Measurements from ENCODE around the gene YBX2. TPM values are rescaled to one million over a fixed set of nuclear protein-coding genes. Genes with fewer than 3 reads are reported as not detected.

YBX2 gene
- total and polyA plus RNA-seq, 8 donors: 0.37 to 2.5 (median 1.5) TPM

DNA sequence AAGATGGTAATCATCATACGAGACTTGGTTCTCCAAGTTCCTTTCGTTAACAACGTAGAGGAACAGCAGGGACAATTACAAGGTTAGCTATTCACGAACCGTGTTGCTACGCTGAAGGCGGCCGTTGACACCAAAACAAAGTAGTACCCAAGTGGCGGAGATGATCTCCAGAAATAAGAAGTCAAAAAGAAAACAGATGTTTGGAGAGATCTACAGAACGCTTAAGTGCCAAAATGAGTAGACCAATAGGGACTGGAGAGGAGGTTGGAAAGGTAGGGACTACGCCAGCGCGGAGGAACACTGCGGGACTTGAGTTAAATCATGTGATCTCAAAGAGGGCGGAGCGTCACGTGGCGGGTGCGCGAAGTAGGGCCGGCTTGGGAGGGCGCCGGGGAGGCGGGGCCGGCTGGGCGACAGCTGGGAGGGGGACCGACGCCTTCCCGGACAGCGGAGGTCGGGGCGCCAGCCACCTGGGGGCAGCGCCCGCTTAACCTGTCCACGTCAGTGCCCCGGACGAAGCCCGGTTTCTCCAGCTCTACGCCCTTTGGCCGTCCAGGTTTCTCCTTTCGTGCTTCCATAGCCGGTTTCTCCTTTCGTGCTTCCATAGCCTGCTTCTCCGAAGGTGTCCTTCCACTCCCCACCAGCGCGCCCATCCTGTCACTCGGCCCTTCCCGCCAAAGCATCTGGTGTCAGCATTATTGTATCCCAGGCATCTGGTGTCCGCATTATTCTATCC, 51.6 kb downstream of the YBX2 start:
- DNase-seq (peak; percentile 96 to 99 (median 96)), ATAC-seq (peak; percentile 65)
- intact Hi-C loops (cut with DNase I): no loop called here
- H3K27ac ChIP-seq: peak overlapping the region; percentile 96 to 97
- no peaks in the 10 kb centered on the region for H3K27me3 ChIP-seq
- H3K4me1 ChIP-seq: peaks cover 17 to 38% of the 10 kb centered on the region in 2 donors
- peak overlapping the region; percentile 91 to 99 for H3K4me3 ChIP-seq
- H3K36me3 ChIP-seq: peaks cover 0 to 50% of the 10 kb centered on the region in 2 donors
- H3K9me3 ChIP-seq: no peaks in the 10 kb centered on the region
- TF ChIP-seq, protein P1, sequence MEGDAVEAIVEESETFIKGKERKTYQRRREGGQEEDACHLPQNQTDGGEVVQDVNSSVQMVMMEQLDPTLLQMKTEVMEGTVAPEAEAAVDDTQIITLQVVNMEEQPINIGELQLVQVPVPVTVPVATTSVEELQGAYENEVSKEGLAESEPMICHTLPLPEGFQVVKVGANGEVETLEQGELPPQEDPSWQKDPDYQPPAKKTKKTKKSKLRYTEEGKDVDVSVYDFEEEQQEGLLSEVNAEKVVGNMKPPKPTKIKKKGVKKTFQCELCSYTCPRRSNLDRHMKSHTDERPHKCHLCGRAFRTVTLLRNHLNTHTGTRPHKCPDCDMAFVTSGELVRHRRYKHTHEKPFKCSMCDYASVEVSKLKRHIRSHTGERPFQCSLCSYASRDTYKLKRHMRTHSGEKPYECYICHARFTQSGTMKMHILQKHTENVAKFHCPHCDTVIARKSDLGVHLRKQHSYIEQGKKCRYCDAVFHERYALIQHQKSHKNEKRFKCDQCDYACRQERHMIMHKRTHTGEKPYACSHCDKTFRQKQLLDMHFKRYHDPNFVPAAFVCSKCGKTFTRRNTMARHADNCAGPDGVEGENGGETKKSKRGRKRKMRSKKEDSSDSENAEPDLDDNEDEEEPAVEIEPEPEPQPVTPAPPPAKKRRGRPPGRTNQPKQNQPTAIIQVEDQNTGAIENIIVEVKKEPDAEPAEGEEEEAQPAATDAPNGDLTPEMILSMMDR (IDR thresholded peaks at IDR 0.05): no peak

DNA sequence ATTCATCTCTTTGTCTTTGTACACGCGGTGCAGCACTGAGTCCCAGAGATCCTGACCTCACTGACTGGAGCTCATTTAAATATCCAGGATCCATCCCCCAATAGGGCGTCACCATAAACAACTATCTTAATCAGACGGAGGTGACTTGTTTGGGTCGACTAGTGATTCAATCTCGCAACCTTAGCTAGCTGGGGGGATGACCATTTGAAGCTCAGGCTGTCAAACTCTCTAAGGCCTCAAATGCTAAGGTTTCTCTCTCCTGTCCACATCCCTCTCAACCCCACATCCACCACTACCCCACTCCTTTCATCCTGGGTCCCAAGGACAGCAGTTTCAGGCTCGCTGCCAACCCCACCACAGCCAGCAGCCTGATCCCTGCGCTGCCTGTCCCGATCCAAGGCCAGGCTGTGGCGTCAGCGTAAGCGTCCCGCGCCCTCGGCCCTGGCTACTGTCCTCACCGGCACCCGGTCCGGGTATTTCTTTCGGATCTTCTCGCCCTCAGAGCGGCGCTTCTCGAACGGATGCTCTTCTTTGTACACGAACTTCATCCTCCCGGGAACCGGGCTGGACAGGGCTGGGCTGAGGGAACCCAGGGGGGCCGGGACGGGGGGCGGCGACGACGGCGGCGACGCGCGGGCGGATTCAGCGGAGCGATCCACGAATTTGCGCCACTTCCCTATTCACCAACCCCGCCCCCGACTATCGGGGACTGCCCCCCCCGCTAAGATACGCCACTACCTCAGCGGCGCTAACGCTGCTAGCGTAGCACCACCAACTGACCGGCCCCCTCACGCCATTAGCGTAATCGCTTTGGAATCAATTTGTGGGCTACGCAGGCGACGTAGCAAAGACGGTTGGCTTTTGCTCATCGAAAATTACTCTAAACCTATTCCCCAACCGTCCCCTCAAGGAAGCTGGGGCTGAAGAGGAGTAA, 52.4 kb downstream of the YBX2 start, which contains the start of gene GABARAP:
GABARAP (minus strand) TSS at position 667 of the 934 bp plus-strand sequence; CDS start at position 548, 119 bp downstream.
- intact Hi-C loops (cut with DNase I): no loop called here
- TF ChIP-seq, protein P1 (IDR thresholded peaks at IDR 0.05): peak in 1 of 2 donors; percentile 12
- H3K4me3 ChIP-seq: peak within 1 kb of the TSS; percentile 91 to 99
- ATAC-seq (peak; percentile 54), DNase-seq (peak; percentile 94 to 98 (median 96))
- H3K9me3 ChIP-seq: no peaks in the 10 kb centered on the region
- peaks cover 0 to 50% of the 10 kb centered on the region in 2 donors for H3K36me3 ChIP-seq
- no peaks in the 10 kb centered on the region for H3K27me3 ChIP-seq
- H3K27ac ChIP-seq: peak within 1 kb of the TSS; percentile 96 to 97
- peaks cover 17 to 39% of the 10 kb centered on the region in 2 donors for H3K4me1 ChIP-seq

DNA sequence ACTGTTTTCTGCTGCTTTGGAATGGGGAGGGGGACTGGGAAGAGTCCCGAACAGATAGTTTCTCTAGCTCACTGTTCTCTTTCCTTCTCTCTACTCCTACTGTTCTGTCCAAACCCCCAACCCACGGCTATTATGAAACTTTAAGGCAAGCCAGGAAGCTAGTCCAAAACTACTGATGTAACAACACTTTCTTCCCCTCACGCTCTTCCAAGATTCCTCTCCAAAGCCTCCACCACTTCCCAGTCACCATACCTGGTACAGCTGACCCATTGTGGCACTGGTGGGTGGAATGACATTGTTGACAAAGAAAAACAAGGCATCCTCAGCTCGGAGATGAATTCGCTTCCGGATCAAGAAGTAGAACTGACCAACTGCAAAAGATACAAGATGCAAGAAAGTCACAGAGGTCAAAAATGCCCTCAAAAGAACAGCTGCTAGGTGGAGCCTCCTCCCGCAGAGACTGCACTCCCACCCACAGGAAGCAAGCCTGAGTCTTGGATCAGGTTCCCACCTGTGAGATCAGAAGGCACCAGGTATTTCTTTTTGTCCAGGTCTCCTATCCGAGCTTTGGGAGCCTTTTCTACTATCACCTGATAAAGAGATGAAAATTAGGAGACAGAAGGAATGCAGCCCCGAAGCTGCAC, 53.2 kb downstream of the YBX2 start:
- H3K36me3 ChIP-seq: peaks cover 0 to 50% of the 10 kb centered on the region in 2 donors
- peaks cover 17 to 47% of the 10 kb centered on the region in 2 donors for H3K4me1 ChIP-seq
- peak overlapping the region; percentile 96 to 97 for H3K27ac ChIP-seq
- H3K27me3 ChIP-seq: no peaks in the 10 kb centered on the region
- intact Hi-C loops (cut with DNase I): no loop called here
- H3K9me3 ChIP-seq: no peaks in the 10 kb centered on the region
- peak overlapping the region; percentile 91 to 99 for H3K4me3 ChIP-seq
- TF ChIP-seq, protein P1 (IDR thresholded peaks at IDR 0.05): no peak
- no peak for DNase-seq
- ATAC-seq: no peak

DNA sequence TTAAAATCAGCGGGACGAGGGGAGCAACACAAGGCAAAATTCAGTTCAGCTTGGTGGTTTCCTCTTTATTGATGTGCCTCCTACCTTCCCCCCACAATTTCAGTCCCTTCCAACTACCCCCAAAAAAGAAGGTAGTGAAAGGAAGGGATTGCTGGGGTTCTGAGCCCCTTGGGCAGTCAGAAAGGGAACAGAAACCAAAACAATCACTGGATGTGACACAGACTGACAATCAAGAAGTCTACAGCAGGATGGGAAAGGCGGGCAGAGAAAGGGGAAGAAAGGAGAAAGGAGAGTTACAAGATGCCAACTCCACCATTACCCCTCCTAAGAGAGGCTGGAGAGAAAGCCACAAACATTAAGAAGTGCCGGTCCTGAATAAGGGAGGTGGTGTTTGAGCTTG, 54.1 kb downstream of the YBX2 start:
- no peaks in the 10 kb centered on the region for H3K27me3 ChIP-seq
- no peaks in the 10 kb centered on the region for H3K9me3 ChIP-seq
- intact Hi-C loops (cut with DNase I): no loop called here
- DNase-seq (no peak), ATAC-seq (no peak)
- H3K36me3 ChIP-seq: peaks cover 0 to 50% of the 10 kb centered on the region in 2 donors
- H3K27ac ChIP-seq: peak overlapping the region; percentile 96 to 97
- TF ChIP-seq, protein P1 (IDR thresholded peaks at IDR 0.05): no peak
- H3K4me3 ChIP-seq: peak overlapping the region; percentile 91 to 99
- peaks cover 19 to 55% of the 10 kb centered on the region in 2 donors for H3K4me1 ChIP-seq

Measured in left lung (tissue), 10 donors.